GM23248 (cell line): ENCODE measurements around the gene MBNL1. TPM values are rescaled to one million over a fixed set of nuclear protein-coding genes. Genes with fewer than 3 reads are reported as not detected.

Experiments
- DNase-seq: peaks from one replicate; pipeline ENCODE4 v3.0.0-alpha.2; 2015
- H2AFZ ChIP-seq: fragments of 200-600 bp; sonication (generic); 2 replicates; pipeline ENCODE4 v1.6.1; 2016; ENCODE audit warnings: antibody characterized with exemption
- H3F3A ChIP-seq: fragments of 200-600 bp; sonication (generic); 2 replicates; pipeline ENCODE4 v1.6.1; 2016; ENCODE audit warnings: mild to moderate bottlenecking, antibody characterized with exemption, mixed run types; ENCODE audit not compliant: insufficient read depth
- H3K27ac ChIP-seq: fragments of 200-600 bp; sonication (generic); 2 replicates; pipeline ENCODE4 v1.5.1; 2016; ENCODE audit warnings: mild to moderate bottlenecking
- H3K27me3 ChIP-seq: fragments of 200-600 bp; sonication (generic); replicated peaks from 2 replicates; pipeline ENCODE4 v1.6.1; 2016; ENCODE audit warnings: mild to moderate bottlenecking; ENCODE audit not compliant: insufficient read depth
- H3K36me3 ChIP-seq: fragments of 200-600 bp; sonication (generic); 2 replicates; pipeline ENCODE4 v1.6.1; 2016; ENCODE audit warnings: low read depth, mild to moderate bottlenecking
- H3K4me1 ChIP-seq: fragments of 200-600 bp; sonication (generic); 2 replicates; pipeline ENCODE4 v1.6.1; 2016; ENCODE audit warnings: mild to moderate bottlenecking; ENCODE audit not compliant: insufficient read depth
- H3K4me2 ChIP-seq: fragments of 200-600 bp; sonication (generic); one replicate; pipeline ENCODE4 v1.6.1; 2016; ENCODE audit warnings: mild to moderate bottlenecking; ENCODE audit not compliant: unreplicated experiment
- H3K4me3 ChIP-seq: fragments of 200-600 bp; sonication (generic); 2 replicates; pipeline ENCODE4 v1.5.1; 2016; ENCODE audit warnings: mild to moderate bottlenecking
- H3K79me2 ChIP-seq: fragments of 200-600 bp; sonication (generic); 2 replicates; pipeline ENCODE4 v1.6.1; 2016; ENCODE audit warnings: mild to moderate bottlenecking; ENCODE audit not compliant: insufficient read depth
- H3K9ac ChIP-seq: fragments of 200-600 bp; sonication (generic); 2 replicates; pipeline ENCODE4 v1.6.1; 2016; ENCODE audit warnings: mild to moderate bottlenecking
- H3K9me2 ChIP-seq: fragments of 200-600 bp; sonication (generic); 2 replicates; pipeline ENCODE4 v1.6.1; 2016; ENCODE audit warnings: mixed run types, mild to moderate bottlenecking, moderate library complexity; ENCODE audit not compliant: insufficient read depth
- H3K9me3 ChIP-seq: fragments of 200-600 bp; sonication (generic); one replicate; pipeline ENCODE4 v1.6.1; 2017; ENCODE audit warnings: low read depth
- H4K20me1 ChIP-seq: fragments of 200-600 bp; sonication (generic); 2 replicates; pipeline ENCODE4 v1.6.0; 2016; ENCODE audit not compliant: insufficient read depth
- EZH2 ChIP-seq: fragments of 200-600 bp; sonication (generic); IDR thresholded peaks from 2 replicates; pipeline ENCODE4 v1.6.1; 2018; ENCODE audit warnings: antibody characterized with exemption, mild to moderate bottlenecking; ENCODE audit not compliant: insufficient read depth, poor library complexity, severe bottlenecking
- EZH2phosphoT487 ChIP-seq: fragments of 200-600 bp; sonication (generic); IDR thresholded peaks from 2 replicates; pipeline ENCODE4 v1.6.1; 2018; ENCODE audit warnings: antibody characterized with exemption, moderate library complexity, mild to moderate bottlenecking, low read depth; ENCODE audit not compliant: insufficient read depth
- WGBS, 2 experiments: methylation state at CpG; one replicate each; pipeline ENCODE4 v1.1.6; 2015 to 2017; ENCODE audit warnings: low lambda C conversion rate in 2 of 2, low coverage in 1 of 2; ENCODE audit errors: missing lambda C conversion rate in 2 of 2; 5-methylcytosine and 5-hydroxymethylcytosine counted together
- in situ Hi-C: fragments of 300-500 bp; cut with MboI; formaldehyde crosslinking; loops from 2 replicates; pipeline ENCODE4 v1.15.0; 2020
- polyA plus RNA-seq: library from polyadenylated mRNA; unstranded; fragments of >200 nt; fragmentation: Nextera tagmentation; extraction: Ambion mirVana; gene quantifications from 2 replicates; pipeline ENCODE4 v1.2.1, GENCODE V29; 2016
- total RNA-seq: library from RNA; depleted of rRNA; stranded (reverse); fragments of >200 nt; shearing (Covaris generic); gene quantifications from 2 replicates; pipeline ENCODE4 v1.2.3, GENCODE V29; 2014

MBNL1 gene
- total and polyA plus RNA-seq, 2 experiments from 2014 or later = 89.5 to 262 TPM

DNA sequence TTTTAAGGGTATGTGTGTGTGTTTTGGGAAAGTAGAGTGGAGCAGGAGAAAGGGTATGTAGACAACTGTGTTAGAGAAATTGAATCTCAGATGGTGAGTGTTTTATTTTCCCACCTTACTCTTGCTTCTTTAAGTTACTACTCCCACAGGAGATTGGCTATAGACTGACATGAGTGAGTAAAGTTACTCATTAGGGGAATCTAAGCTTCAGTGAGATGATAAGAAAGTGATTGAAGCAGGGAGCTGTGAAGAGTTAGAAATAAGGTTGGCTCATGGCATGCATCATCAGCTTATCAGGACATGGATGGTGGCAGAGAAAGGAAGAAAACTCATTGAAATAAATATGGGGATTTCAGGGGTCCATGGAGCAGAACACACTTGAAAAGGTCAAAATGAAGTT lies 88.9 kb downstream of the MBNL1 start:
- H3K27ac ChIP-seq = no peak overlapping the region
- H3K9ac ChIP-seq = no peak overlapping the region
- H3K4me2 ChIP-seq = no peak overlapping the region
- H3K9me3 ChIP-seq = no peaks in the 10 kb centered on the region
- in situ Hi-C loops = no loop called here
- no peaks in the 10 kb centered on the region for H3K27me3 ChIP-seq
- no peak overlapping the region for H3K4me3 ChIP-seq
- peaks cover 8% of the 10 kb centered on the region; the same call in 1 of the 2 replicates for H4K20me1 ChIP-seq
- no peaks in the 10 kb centered on the region for H3K9me2 ChIP-seq
- H3F3A ChIP-seq = peaks cover 46% of the 10 kb centered on the region
- H2AFZ ChIP-seq = no peak overlapping the region
- H3K79me2 ChIP-seq = peaks cover 100% of the 10 kb centered on the region
- no peak for DNase-seq
- H3K36me3 ChIP-seq = no peaks in the 10 kb centered on the region; the same call in none of the 2 replicates
- H3K4me1 ChIP-seq = peaks cover 60% of the 10 kb centered on the region
- no peak for TF ChIP-seq EZH2phosphoT487
- TF ChIP-seq EZH2 = no peak

DNA sequence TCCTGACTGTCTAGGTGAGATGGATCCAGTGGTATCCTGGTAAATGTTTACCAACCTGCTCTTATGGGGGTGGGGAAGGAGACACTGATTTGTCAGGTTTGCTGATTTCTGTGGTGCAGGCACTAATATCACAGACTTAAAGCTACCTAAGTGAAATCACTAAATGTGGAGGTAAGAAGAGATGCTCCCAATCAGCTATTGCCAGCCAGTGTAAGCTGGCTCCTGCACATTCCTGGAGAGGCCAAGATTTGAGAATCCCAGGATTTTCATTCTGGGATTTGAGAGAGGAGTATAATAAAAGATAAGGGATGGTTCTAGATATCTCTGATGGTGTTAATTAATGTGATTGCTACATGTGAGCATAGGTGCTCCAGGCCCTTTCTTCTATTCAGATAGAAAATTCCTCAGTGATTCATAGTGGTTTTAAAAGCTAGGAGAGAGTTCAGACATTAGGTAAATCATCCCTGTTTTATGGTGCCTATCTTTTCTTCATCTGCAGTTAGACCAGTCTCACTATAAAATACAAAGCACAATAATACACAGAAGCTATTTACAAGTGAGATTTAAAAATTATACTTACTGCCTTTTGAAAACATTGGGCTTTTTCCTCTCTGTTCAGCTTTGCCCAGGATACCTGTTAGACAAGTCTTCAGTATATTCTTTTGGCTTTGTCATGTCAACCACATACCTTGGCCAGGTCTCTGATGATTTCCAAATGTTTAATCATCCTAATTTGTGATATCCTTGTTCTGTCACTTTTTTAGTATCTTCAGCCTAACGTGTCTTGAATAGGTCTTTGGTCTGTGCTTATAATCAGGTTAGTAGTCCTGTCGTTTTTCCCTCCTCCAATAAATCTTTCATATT lies 90.9 kb downstream of the MBNL1 start:
- Histone ChIP-seq H3K27me3 (no peaks in the 10 kb centered on the region), H2AFZ (no peak overlapping the region), H3K79me2 (peaks cover 100% of the 10 kb centered on the region), H3K9me2 (no peaks in the 10 kb centered on the region), H3K4me1 (peaks cover 52% of the 10 kb centered on the region), H3F3A (peaks cover 46% of the 10 kb centered on the region; the same call in 1 of the 2 replicates), H3K9me3 (no peaks in the 10 kb centered on the region), H3K36me3 (no peaks in the 10 kb centered on the region; the same call in none of the 2 replicates), H3K4me2 (peak overlapping the region; percentile 23), H3K9ac (no peak overlapping the region), H3K4me3 (no peak overlapping the region), H3K27ac (peak overlapping the region; percentile 33), H4K20me1 (peaks cover 14% of the 10 kb centered on the region)
- WGBS, 2 experiments = 82% methylated on average over 2 of the region's 2 CpGs
- in situ Hi-C loops = no loop called here
- peak; percentile 54 for DNase-seq
- TF ChIP-seq EZH2phosphoT487 (no peak), EZH2 (no peak)

DNA sequence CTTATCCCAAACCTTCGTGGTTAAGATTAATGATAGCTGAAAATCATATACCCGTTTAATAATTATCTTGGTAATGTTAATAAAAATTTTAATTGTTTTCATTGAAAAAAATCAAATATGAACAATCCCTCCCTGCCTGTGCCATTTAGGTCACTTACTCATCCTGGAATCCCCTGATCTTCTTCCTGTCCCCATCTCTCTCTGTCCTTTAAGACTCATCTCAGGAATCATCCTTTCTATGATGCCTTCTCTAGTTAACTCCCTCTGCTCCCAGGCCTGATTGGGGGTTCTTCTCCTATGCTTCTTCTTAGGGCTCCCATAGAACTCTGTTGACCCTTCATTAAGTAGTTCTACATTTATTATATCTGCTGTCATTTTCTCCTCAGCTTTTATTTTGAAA lies 91.6 kb downstream of the MBNL1 start:
- Histone ChIP-seq H4K20me1 (peaks cover 16% of the 10 kb centered on the region), H3F3A (peaks cover 49% of the 10 kb centered on the region; the same call in 1 of the 2 replicates), H3K9me2 (no peaks in the 10 kb centered on the region), H3K4me1 (peaks cover 49% of the 10 kb centered on the region), H3K9me3 (no peaks in the 10 kb centered on the region), H3K4me2 (peak overlapping the region; percentile 23), H3K27ac (peak overlapping the region; percentile 33), H3K79me2 (peaks cover 100% of the 10 kb centered on the region), H3K9ac (no peak overlapping the region), H3K36me3 (no peaks in the 10 kb centered on the region; the same call in none of the 2 replicates), H2AFZ (no peak overlapping the region), H3K27me3 (no peaks in the 10 kb centered on the region), H3K4me3 (no peak overlapping the region)
- in situ Hi-C loops = no loop called here
- no peak for DNase-seq
- TF ChIP-seq EZH2 (no peak), EZH2phosphoT487 (no peak)
- WGBS, 2 experiments = 85 to 93% methylated on average over 2 of the region's 2 CpGs

DNA sequence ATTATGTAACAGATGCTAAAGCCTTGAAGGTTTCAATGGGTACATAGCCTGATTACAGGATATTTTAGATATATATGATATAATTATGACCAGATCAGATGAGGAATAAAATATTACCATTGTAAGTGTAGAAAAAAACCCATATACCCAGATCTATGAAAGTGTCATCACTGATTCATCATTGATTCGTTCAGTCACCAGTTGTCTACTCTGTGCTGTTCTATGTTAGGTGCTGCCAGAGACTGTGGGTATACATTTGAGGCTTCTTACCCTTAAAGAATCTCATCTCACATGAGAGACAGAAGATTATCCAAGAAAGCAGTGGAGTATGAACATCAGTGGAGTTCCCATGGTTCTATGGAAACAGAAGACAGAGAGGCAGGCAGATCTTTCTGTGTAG lies 92.2 kb downstream of the MBNL1 start:
- DNase-seq = no peak
- peak overlapping the region; percentile 23 for H3K4me2 ChIP-seq
- H3K4me1 ChIP-seq = peaks cover 47% of the 10 kb centered on the region
- H3K27me3 ChIP-seq = no peaks in the 10 kb centered on the region
- in situ Hi-C loops = no loop called here
- H2AFZ ChIP-seq = no peak overlapping the region
- H3K27ac ChIP-seq = no peak overlapping the region
- H3K79me2 ChIP-seq = peaks cover 100% of the 10 kb centered on the region
- TF ChIP-seq EZH2 = no peak
- TF ChIP-seq EZH2phosphoT487 = no peak
- H3K4me3 ChIP-seq = no peak overlapping the region
- no peaks in the 10 kb centered on the region for H3K9me2 ChIP-seq
- no peak overlapping the region for H3K9ac ChIP-seq
- H4K20me1 ChIP-seq = peaks cover 20% of the 10 kb centered on the region
- no peaks in the 10 kb centered on the region for H3K9me3 ChIP-seq
- H3K36me3 ChIP-seq = no peaks in the 10 kb centered on the region; the same call in 1 of the 2 replicates
- peaks cover 50% of the 10 kb centered on the region for H3F3A ChIP-seq
- 7 to 9% methylated on average over 1 of the region's 1 CpG for WGBS, 2 experiments
